T-cell (primary cell): ENCODE data around the gene ANK3. TPM values are rescaled to one million over a fixed set of nuclear protein-coding genes. Genes with fewer than 3 reads are reported as not detected.

Experiments used
- ATAC-seq, 4 experiments: fragments of 200-7000 bp in 3 of 4; fragments of 150-1000 bp in 1 of 4; cut with Tn5 transposase; replicated peaks in 1 of 4; 1 replicate in 3 of 4; 2 replicates in 1 of 4; pipeline ENCODE4 v1.10.0; 2021; ENCODE audit warnings: moderate library complexity in 3 of 4, mild to moderate bottlenecking in 2 of 4, moderate number of reproducible peaks in 1 of 4
- CTCF ChIA-PET, 2 donors: fragments of 300-600 bp; sonication (Branson Sonifier 250); formaldehyde crosslinking; loops; one replicate each; lab custom pipeline; 2022; ENCODE audit warnings: antibody characterized with exemption in 2 of 2; lab: Charles Lee
- POLR2A ChIA-PET, 2 donors: fragments of 300-600 bp; sonication (Branson Sonifier 250); formaldehyde crosslinking; loops; one replicate each; lab custom pipeline; 2022; ENCODE audit warnings: antibody characterized with exemption in 2 of 2; lab: Charles Lee
- DNase-seq, 35 experiments: peaks; one replicate each; pipeline versions ENCODE4 v3.0.0 to v3.0.0-alpha.2; 2013 to 2023
- H3K27ac ChIP-seq: one replicate; pipeline ENCODE4 v1.5.1; 2013; ENCODE audit warnings: low read length
- H3K27me3 ChIP-seq, 2 experiments: replicated peaks in 1 of 2; 1 replicate in 1 of 2; 2 replicates in 1 of 2; pipeline versions ENCODE4 v1.6.1 to v1.7.0; 2013; ENCODE audit warnings: low read length in 1 of 2, mixed read lengths in 1 of 2; ENCODE audit not compliant: control insufficient read depth in 2 of 2, insufficient read depth in 2 of 2; ENCODE audit errors: extremely low read depth in 1 of 2
- H3K36me3 ChIP-seq, 2 donors: 1 replicate in 1 of 2; 2 replicates in 1 of 2; pipeline versions ENCODE4 v1.6.1 to v1.7.0; 2013; ENCODE audit warnings: low read length in 1 of 2; ENCODE audit not compliant: control insufficient read depth in 2 of 2, insufficient read depth in 1 of 2; ENCODE audit errors: extremely low read depth in 1 of 2
- H3K4me1 ChIP-seq, 2 experiments: 1 replicate in 1 of 2; 2 replicates in 1 of 2; pipeline versions ENCODE4 v1.6.1 to v1.7.0; 2013; ENCODE audit warnings: low read length in 2 of 2, mixed read lengths in 1 of 2; ENCODE audit not compliant: insufficient read depth in 2 of 2, control insufficient read depth in 1 of 2; ENCODE audit errors: extremely low read depth in 1 of 2
- H3K4me3 ChIP-seq, 2 donors: 1 replicate in 1 of 2; 2 replicates in 1 of 2; pipeline versions ENCODE4 v1.5.1 to v1.7.0; 2013; ENCODE audit warnings: mild to moderate bottlenecking in 2 of 2, low read length in 1 of 2, moderate library complexity in 1 of 2; ENCODE audit not compliant: control insufficient read depth in 1 of 2; ENCODE audit errors: extremely low read depth in 1 of 2
- H3K9me3 ChIP-seq: 2 replicates; pipeline ENCODE4 v1.7.0; 2013
- H3K27ac Mint-ChIP-seq, 2 donors: one replicate each; pipeline ENCODE4 v1.8.0; 2020 to 2021; ENCODE audit warnings: mild to moderate bottlenecking in 2 of 2, mixed read lengths in 2 of 2
- H3K27me3 Mint-ChIP-seq, 2 donors: one replicate each; pipeline ENCODE4 v1.8.0; 2021 to 2022; ENCODE audit warnings: mixed read lengths in 2 of 2
- H3K36me3 Mint-ChIP-seq: one replicate; pipeline ENCODE4 v1.8.0; 2021; ENCODE audit warnings: mixed read lengths
- H3K4me1 Mint-ChIP-seq, 3 donors: one replicate each; pipeline ENCODE4 v1.8.0; 2020 to 2022; ENCODE audit warnings: mixed read lengths in 3 of 3, mild to moderate bottlenecking in 1 of 3
- H3K4me3 Mint-ChIP-seq, 3 donors: one replicate each; pipeline ENCODE4 v1.8.0; 2020 to 2022; ENCODE audit warnings: mild to moderate bottlenecking in 3 of 3, mixed read lengths in 3 of 3, moderate library complexity in 3 of 3
- H3K9me3 Mint-ChIP-seq, 3 donors: one replicate each; pipeline ENCODE4 v1.8.0; 2020 to 2022; ENCODE audit warnings: mixed read lengths in 3 of 3
- WGBS: methylation state at CpG from one replicate; pipeline ENCODE4 v1.1.5; 2013; ENCODE audit warnings: missing lambda C conversion rate; ENCODE audit not compliant: insufficient coverage; 5-methylcytosine and 5-hydroxymethylcytosine counted together
- total RNA-seq, 35 experiments: library from RNA in 6 of 35; stranded (reverse) in 6 of 35; fragments of 120-200 nt in 1 of 35; gene quantifications; one replicate each; pipeline versions ENCODE4 v1.2.1 to v1.2.4 and lab custom pipeline; 2013 to 2026

Gene ANK3
- total RNA-seq, 5 donors from 2014 or later (not counting 1 experiment from before 2014, with no cell fraction given), result 43.0 to 74.8 (median 56.7) TPM

GRCh38 chr10:60144099-60144498 is 245.6 kb downstream of the ANK3 start:
- Histone ChIP-seq H3K36me3 (no peaks in the 10 kb centered on the region), H3K27ac (no peak overlapping the region), H3K4me3 (no peak overlapping the region), H3K9me3 (no peaks in the 10 kb centered on the region), H3K27me3 (no peaks in the 10 kb centered on the region), H3K4me1 (no peaks in the 10 kb centered on the region)
- DNase-seq (no peak), ATAC-seq (no peak)
- Mint-ChIP-seq H3K27ac (no peak overlapping the region), H3K9me3 (no peaks in the 10 kb centered on the region), H3K4me3 (no peak overlapping the region), H3K36me3 (peaks cover 30% of the 10 kb centered on the region), H3K4me1 (no peaks in the 10 kb centered on the region), H3K27me3 (no peaks in the 10 kb centered on the region)
- CTCF ChIA-PET, result no interaction called here
- WGBS, result 80% methylated on average over 1 of the region's 3 CpGs
- POLR2A ChIA-PET, result no interaction called here

- Mint-ChIP-seq H3K4me3 (no peak overlapping the region), H3K27me3 (no peaks in the 10 kb centered on the region), H3K27ac (no peak overlapping the region), H3K4me1 (no peaks in the 10 kb centered on the region), H3K36me3 (peaks cover 29% of the 10 kb centered on the region), H3K9me3 (no peaks in the 10 kb centered on the region)
- DNase-seq, result no peak
- H3K4me3 ChIP-seq, result no peak overlapping the region
- no peak overlapping the region for H3K27ac ChIP-seq
- no peaks in the 10 kb centered on the region for H3K4me1 ChIP-seq
- ATAC-seq, result no peak
- WGBS, result no CpG with 5 or more reads among the region's 1 CpG
- no peaks in the 10 kb centered on the region for H3K36me3 ChIP-seq
- no peaks in the 10 kb centered on the region for H3K27me3 ChIP-seq
- H3K9me3 ChIP-seq, result no peaks in the 10 kb centered on the region
- ChIA-PET POLR2A (no interaction called here), CTCF (no interaction called here)
Observed at GRCh38 chr10:60142736-60143135, 246.9 kb downstream of the ANK3 start.

GRCh38 chr10:60141896-60142559 is 247.6 kb downstream of the ANK3 start:
- ChIA-PET POLR2A (no interaction called here), CTCF (no interaction called here)
- no peaks in the 10 kb centered on the region for H3K4me1 ChIP-seq
- no peak overlapping the region for H3K4me3 ChIP-seq
- Mint-ChIP-seq H3K9me3 (no peaks in the 10 kb centered on the region), H3K4me3 (no peak overlapping the region), H3K4me1 (no peaks in the 10 kb centered on the region), H3K27me3 (no peaks in the 10 kb centered on the region), H3K27ac (no peak overlapping the region), H3K36me3 (peaks cover 26% of the 10 kb centered on the region)
- no peak for DNase-seq
- no peaks in the 10 kb centered on the region for H3K27me3 ChIP-seq
- ATAC-seq, result no peak
- H3K27ac ChIP-seq, result no peak overlapping the region
- WGBS, result 87% methylated on average over 3 of the region's 7 CpGs
- H3K36me3 ChIP-seq, result no peaks in the 10 kb centered on the region
- no peaks in the 10 kb centered on the region for H3K9me3 ChIP-seq

GRCh38 chr10:60140651-60141632 is 248.7 kb downstream of the ANK3 start:
- H3K4me1 Mint-ChIP-seq, result no peaks in the 10 kb centered on the region
- H3K4me3 Mint-ChIP-seq, result no peak overlapping the region
- Histone ChIP-seq H3K4me1 (no peaks in the 10 kb centered on the region), H3K27me3 (no peaks in the 10 kb centered on the region), H3K4me3 (no peak overlapping the region), H3K36me3 (no peaks in the 10 kb centered on the region), H3K9me3 (no peaks in the 10 kb centered on the region), H3K27ac (no peak overlapping the region)
- no peak for ATAC-seq
- no peak overlapping the region for H3K27ac Mint-ChIP-seq
- 89% methylated on average over 6 of the region's 12 CpGs for WGBS
- CTCF ChIA-PET, result no interaction called here
- POLR2A ChIA-PET, result no interaction called here
- H3K36me3 Mint-ChIP-seq, result peaks cover 21% of the 10 kb centered on the region
- H3K27me3 Mint-ChIP-seq, result no peaks in the 10 kb centered on the region
- no peak for DNase-seq
- no peaks in the 10 kb centered on the region for H3K9me3 Mint-ChIP-seq

GRCh38 chr10:60139798-60140566 is 249.7 kb downstream of the ANK3 start:
- Histone ChIP-seq H3K4me1 (no peaks in the 10 kb centered on the region), H3K9me3 (no peaks in the 10 kb centered on the region), H3K4me3 (no peak overlapping the region), H3K27ac (no peak overlapping the region), H3K27me3 (no peaks in the 10 kb centered on the region), H3K36me3 (no peaks in the 10 kb centered on the region)
- Mint-ChIP-seq H3K36me3 (peaks cover 19% of the 10 kb centered on the region), H3K27me3 (no peaks in the 10 kb centered on the region), H3K4me3 (no peak overlapping the region), H3K27ac (no peak overlapping the region), H3K4me1 (no peaks in the 10 kb centered on the region), H3K9me3 (no peaks in the 10 kb centered on the region)
- ATAC-seq (no peak), DNase-seq (no peak)
- ChIA-PET CTCF (no interaction called here), POLR2A (no interaction called here)
- 31% methylated on average over 5 of the region's 8 CpGs for WGBS

GRCh38 chr10:60139290-60139689 is 250.4 kb downstream of the ANK3 start:
- H3K4me3 Mint-ChIP-seq, result no peak overlapping the region
- WGBS, result no CpG with 5 or more reads among the region's 3 CpGs
- Histone ChIP-seq H3K9me3 (no peaks in the 10 kb centered on the region), H3K27me3 (no peaks in the 10 kb centered on the region), H3K4me3 (no peak overlapping the region), H3K36me3 (no peaks in the 10 kb centered on the region), H3K4me1 (no peaks in the 10 kb centered on the region), H3K27ac (no peak overlapping the region)
- ATAC-seq (no peak), DNase-seq (no peak)
- no peaks in the 10 kb centered on the region for H3K9me3 Mint-ChIP-seq
- no peaks in the 10 kb centered on the region for H3K4me1 Mint-ChIP-seq
- H3K27ac Mint-ChIP-seq, result no peak overlapping the region
- no peaks in the 10 kb centered on the region for H3K27me3 Mint-ChIP-seq
- CTCF ChIA-PET, result no interaction called here
- peaks cover 17% of the 10 kb centered on the region for H3K36me3 Mint-ChIP-seq
- POLR2A ChIA-PET, result no interaction called here
